ENCODE data around the gene DSN1. TPM values are rescaled to one million over a fixed set of nuclear protein-coding genes. Genes with fewer than 3 reads are reported as not detected.

Gene DSN1
- total RNA-seq, 1 experiment from 2014 or later: 42.5 TPM

DNA sequence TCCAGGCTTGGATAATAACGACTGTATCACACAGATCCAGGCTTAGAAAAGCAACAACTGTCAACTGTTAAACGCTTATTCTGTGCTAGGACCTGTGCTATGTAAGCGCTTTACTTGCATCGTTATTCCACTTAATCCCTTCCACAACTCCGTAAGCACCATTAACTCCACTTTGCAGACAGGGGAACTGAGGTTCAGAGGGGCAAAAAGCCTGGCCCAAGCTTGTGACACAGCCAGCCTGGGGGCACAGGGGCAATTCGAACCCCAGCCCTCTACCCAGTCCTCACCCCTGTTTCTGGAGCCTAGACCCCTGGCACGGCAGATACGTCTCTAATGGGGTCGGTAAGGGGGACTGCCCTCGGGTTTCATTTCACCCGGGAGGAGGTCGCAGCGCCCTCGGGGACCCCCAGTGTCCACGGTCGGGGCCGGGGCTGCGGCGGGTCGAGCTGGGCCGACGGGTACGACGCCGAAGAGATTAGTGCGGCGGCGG, 411 bp downstream of the DSN1 start:
- TSS peak; percentile 73 for BruUV-seq (replicated peaks)
- H3K4me1 Mint-ChIP-seq (ENCODE audit: low read depth, unreplicated experiment): peaks cover 24% of the 10 kb centered on the region
- DNase-seq: no peak
- peak overlapping the region; percentile 93 for H3K27ac Mint-ChIP-seq (ENCODE audit: unreplicated experiment)
- H3K36me3 Mint-ChIP-seq (ENCODE audit: insufficient read depth, unreplicated experiment): peaks cover 25% of the 10 kb centered on the region
- intact Hi-C loops (cut with micrococcal nuclease; ENCODE audit: unreplicated experiment): loop anchor here (10.0 kb wide), 1 partner anchor 112 kb away; no protein-coding TSS in a partner anchor
- TF ChIP-seq, protein P1, sequence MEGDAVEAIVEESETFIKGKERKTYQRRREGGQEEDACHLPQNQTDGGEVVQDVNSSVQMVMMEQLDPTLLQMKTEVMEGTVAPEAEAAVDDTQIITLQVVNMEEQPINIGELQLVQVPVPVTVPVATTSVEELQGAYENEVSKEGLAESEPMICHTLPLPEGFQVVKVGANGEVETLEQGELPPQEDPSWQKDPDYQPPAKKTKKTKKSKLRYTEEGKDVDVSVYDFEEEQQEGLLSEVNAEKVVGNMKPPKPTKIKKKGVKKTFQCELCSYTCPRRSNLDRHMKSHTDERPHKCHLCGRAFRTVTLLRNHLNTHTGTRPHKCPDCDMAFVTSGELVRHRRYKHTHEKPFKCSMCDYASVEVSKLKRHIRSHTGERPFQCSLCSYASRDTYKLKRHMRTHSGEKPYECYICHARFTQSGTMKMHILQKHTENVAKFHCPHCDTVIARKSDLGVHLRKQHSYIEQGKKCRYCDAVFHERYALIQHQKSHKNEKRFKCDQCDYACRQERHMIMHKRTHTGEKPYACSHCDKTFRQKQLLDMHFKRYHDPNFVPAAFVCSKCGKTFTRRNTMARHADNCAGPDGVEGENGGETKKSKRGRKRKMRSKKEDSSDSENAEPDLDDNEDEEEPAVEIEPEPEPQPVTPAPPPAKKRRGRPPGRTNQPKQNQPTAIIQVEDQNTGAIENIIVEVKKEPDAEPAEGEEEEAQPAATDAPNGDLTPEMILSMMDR (IDR thresholded peaks at IDR 0.05; ENCODE audit: unreplicated experiment): no peak
- peak overlapping the region; percentile 77 for H3K4me3 Mint-ChIP-seq (ENCODE audit: low read depth, unreplicated experiment)
- H3K9me3 Mint-ChIP-seq (ENCODE audit: low read depth, unreplicated experiment): no peaks in the 10 kb centered on the region
- H3K27me3 Mint-ChIP-seq (ENCODE audit: unreplicated experiment): no peaks in the 10 kb centered on the region
- CTCF ChIA-PET: interaction anchor here (0.8 to 1.8 kb wide), 10 partner anchors 18 to 160 kb away, joined by 3 to 10 read pairs (median 3); partner anchors contain the start of gene NDRG3

DNA sequence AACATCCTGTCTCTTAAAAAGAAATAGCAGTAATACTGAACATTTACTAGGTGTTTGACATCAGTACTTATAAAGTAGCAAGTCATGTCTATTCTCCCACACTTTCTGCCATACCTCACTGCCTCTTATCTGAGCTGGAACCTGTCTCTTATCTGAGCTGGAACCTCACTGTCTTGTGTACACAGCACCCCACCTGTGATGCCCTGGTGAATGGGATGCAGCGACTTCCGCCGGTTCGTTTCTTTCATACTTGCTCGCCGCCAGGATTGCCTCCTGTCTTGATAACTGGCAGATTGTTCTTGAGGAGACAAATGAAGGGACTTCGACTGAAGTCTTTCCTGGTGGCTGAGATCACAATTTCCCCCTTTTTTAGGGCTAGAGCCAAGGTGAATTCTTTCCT, 2.9 kb downstream of the DSN1 start:
- TF ChIP-seq, protein P1 (IDR thresholded peaks at IDR 0.05; ENCODE audit: unreplicated experiment): no peak
- CTCF ChIA-PET: no interaction called here
- Mint-ChIP-seq H3K27ac (ENCODE audit: unreplicated experiment) (no peak overlapping the region), H3K36me3 (ENCODE audit: insufficient read depth, unreplicated experiment) (peaks cover 32% of the 10 kb centered on the region), H3K4me3 (ENCODE audit: low read depth, unreplicated experiment) (no peak overlapping the region), H3K9me3 (ENCODE audit: low read depth, unreplicated experiment) (no peaks in the 10 kb centered on the region), H3K27me3 (ENCODE audit: unreplicated experiment) (no peaks in the 10 kb centered on the region), H3K4me1 (ENCODE audit: low read depth, unreplicated experiment) (peaks cover 24% of the 10 kb centered on the region)
- DNase-seq: no peak
- BruUV-seq (replicated peaks): no TSS peak
- intact Hi-C loops (cut with micrococcal nuclease; ENCODE audit: unreplicated experiment): loop anchor here (10.0 kb wide), 1 partner anchor 114 kb away; no protein-coding TSS in a partner anchor

DNA sequence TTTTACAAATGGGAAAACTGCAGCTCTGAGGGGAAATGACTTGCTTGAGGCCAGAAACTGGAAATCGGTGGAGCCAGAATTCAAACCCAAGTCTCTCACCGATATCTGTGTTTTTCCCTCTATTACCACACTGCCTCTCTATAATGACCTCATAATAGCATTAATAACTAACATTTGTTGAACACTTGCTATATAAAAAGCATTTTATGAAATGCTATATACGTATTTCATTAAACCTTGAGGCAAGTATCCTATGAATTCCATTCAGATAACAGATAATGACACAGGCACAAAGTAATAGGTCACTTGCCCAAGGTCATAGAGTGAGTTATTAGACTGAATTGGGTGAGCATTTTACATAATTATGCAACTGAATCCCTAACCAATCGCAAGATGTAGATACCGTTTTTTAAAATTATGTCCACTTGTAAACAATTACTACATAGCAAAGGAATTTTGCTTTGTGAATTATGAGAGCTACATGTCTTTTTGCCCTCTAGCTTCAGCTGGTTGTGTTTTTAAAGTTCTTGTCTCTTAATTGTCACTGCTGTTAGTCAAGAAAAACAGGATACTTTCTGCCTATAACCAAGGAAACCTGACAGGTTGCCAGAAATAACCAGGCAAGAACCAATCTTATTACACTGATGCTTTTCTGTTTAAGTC, 4.7 kb downstream of the DSN1 start:
- TF ChIP-seq, protein P1 (IDR thresholded peaks at IDR 0.05; ENCODE audit: unreplicated experiment): no peak

DNA sequence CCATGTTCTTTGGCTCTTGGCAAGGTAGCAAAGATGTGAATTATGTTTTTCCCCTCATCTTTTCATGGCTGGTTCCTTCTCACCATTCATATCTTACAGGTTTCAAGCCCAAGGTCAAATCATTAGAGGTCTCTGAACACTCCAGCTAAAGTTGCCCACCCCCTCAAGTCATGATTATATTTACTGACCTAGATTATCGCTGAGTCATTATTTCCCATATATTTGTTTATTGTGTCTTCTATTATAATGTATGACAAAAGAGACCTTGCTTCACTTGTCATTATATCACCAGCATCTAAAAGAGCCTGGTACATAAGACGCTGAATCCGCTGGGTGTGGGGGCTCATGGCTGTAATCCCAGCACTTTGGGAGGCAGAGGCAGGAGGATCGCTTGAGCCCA, 12.4 kb downstream of the DSN1 start:
- CTCF ChIA-PET: no interaction called here
- no peaks in the 10 kb centered on the region for H3K9me3 Mint-ChIP-seq (ENCODE audit: low read depth, unreplicated experiment)
- DNase-seq: no peak
- intact Hi-C loops (cut with micrococcal nuclease; ENCODE audit: unreplicated experiment): no loop called here
- no peaks in the 10 kb centered on the region for H3K4me1 Mint-ChIP-seq (ENCODE audit: low read depth, unreplicated experiment)
- no peaks in the 10 kb centered on the region for H3K27me3 Mint-ChIP-seq (ENCODE audit: unreplicated experiment)
- H3K36me3 Mint-ChIP-seq (ENCODE audit: insufficient read depth, unreplicated experiment): peaks cover 41% of the 10 kb centered on the region
- TF ChIP-seq, protein P1 (IDR thresholded peaks at IDR 0.05; ENCODE audit: unreplicated experiment): no peak
- no peak overlapping the region for H3K27ac Mint-ChIP-seq (ENCODE audit: unreplicated experiment)
- no peak overlapping the region for H3K4me3 Mint-ChIP-seq (ENCODE audit: low read depth, unreplicated experiment)
- no TSS peak for BruUV-seq (replicated peaks)

More for the DNA sequence above, 4.7 kb downstream of the DSN1 start:
- no TSS peak for BruUV-seq (replicated peaks)
- no peak overlapping the region for H3K4me3 Mint-ChIP-seq (ENCODE audit: low read depth, unreplicated experiment)
- intact Hi-C loops (cut with micrococcal nuclease; ENCODE audit: unreplicated experiment): no loop called here
- H3K9me3 Mint-ChIP-seq (ENCODE audit: low read depth, unreplicated experiment): no peaks in the 10 kb centered on the region
- H3K27ac Mint-ChIP-seq (ENCODE audit: unreplicated experiment): no peak overlapping the region
- CTCF ChIA-PET: interaction anchor here (0.6 to 0.7 kb wide), 3 partner anchors 11 to 169 kb away, joined by 3 to 6 read pairs (median 4); no protein-coding TSS in a partner anchor
- H3K27me3 Mint-ChIP-seq (ENCODE audit: unreplicated experiment): no peaks in the 10 kb centered on the region
- H3K36me3 Mint-ChIP-seq (ENCODE audit: insufficient read depth, unreplicated experiment): peaks cover 36% of the 10 kb centered on the region
- DNase-seq: no peak
- peaks cover 18% of the 10 kb centered on the region for H3K4me1 Mint-ChIP-seq (ENCODE audit: low read depth, unreplicated experiment)

Data from Calu3 (cell line).